Endothelial cell of umbilical vein (primary cell): ENCODE results near the gene ROBO4. TPM values are rescaled to one million over a fixed set of nuclear protein-coding genes. Genes with fewer than 3 reads are reported as not detected.

Source experiments
- BruUV-seq: library from RNA; stranded (reverse); fragments of 400-500 nt; replicated peaks from 2 replicates; lab custom pipeline; 2021; lab: Mats Ljungman, UMichigan
- CTCF ChIA-PET: fragments of 300-600, 350-600 bp; sonication (Branson Sonifier 250); formaldehyde crosslinking; loops from one replicate; lab custom pipeline; 2021; ENCODE audit warnings: antibody characterized with exemption, inconsistent platforms; lab: Charles Lee
- POLR2A ChIA-PET: fragments of 300-600, 350-600 bp; sonication (Branson Sonifier 250); formaldehyde crosslinking; loops from one replicate; lab custom pipeline; 2021; ENCODE audit warnings: antibody characterized with exemption, inconsistent platforms; lab: Charles Lee
- DNase-seq: peaks from one replicate; pipeline ENCODE4 v3.0.0-alpha.2; 2011; ENCODE audit warnings: low read depth, low spot score
- FAIRE-seq: peaks from 2 replicates; lab custom pipeline; 2011; peaks lifted over from hg19 to GRCh38; lab: Jason Lieb, UNC
- H2AFZ ChIP-seq: 2 replicates; pipeline ENCODE4 v1.6.0; 2012; ENCODE audit warnings: low read depth, low read length, control low read depth, inconsistent platforms
- H3K27ac ChIP-seq: 2 replicates; pipeline ENCODE4 v1.5.1; 2011; ENCODE audit warnings: low read depth, mild to moderate bottlenecking, control low read depth, low read length, moderate library complexity; ENCODE audit not compliant: insufficient read depth
- H3K27me3 ChIP-seq, 2 experiments: 2 replicates each; pipeline versions ENCODE4 v1.6.0 to v1.6.1; 2011; ENCODE audit warnings: low read length in 2 of 2, mixed read lengths in 1 of 2; ENCODE audit not compliant: control insufficient read depth in 2 of 2, insufficient read depth in 2 of 2
- H3K36me3 ChIP-seq, 2 experiments: 2 replicates in 1 of 2; 3 replicates in 1 of 2; pipeline ENCODE4 v1.5.1; 2011; ENCODE audit warnings: low read length in 2 of 2, mild to moderate bottlenecking in 1 of 2, moderate library complexity in 1 of 2; ENCODE audit not compliant: control insufficient read depth in 2 of 2, insufficient read depth in 2 of 2; ENCODE audit errors: extremely low read depth in 1 of 2
- H3K4me1 ChIP-seq: 3 replicates; pipeline ENCODE4 v1.5.1; 2011; ENCODE audit warnings: mild to moderate bottlenecking, low read length; ENCODE audit not compliant: control insufficient read depth, insufficient read depth; ENCODE audit errors: extremely low read depth
- H3K4me2 ChIP-seq: 2 replicates; pipeline ENCODE4 v1.6.1; 2011; ENCODE audit warnings: low read length, control low read depth, mixed read lengths; ENCODE audit not compliant: insufficient read depth
- H3K4me3 ChIP-seq, 3 experiments: fragments of 200-600 bp in 1 of 3; sonication (generic), shearing (Covaris generic) in 1 of 3; replicated peaks in 1 of 3; 2 replicates each; pipeline ENCODE4 v1.5.1; 2011 to 2016; ENCODE audit warnings: control low read depth in 3 of 3, low read length in 3 of 3, mild to moderate bottlenecking in 2 of 3, inconsistent platforms in 1 of 3, low read depth in 1 of 3, moderate library complexity in 1 of 3; ENCODE audit not compliant: insufficient read depth in 1 of 3
- H3K79me2 ChIP-seq: 2 replicates; pipeline ENCODE4 v1.6.0; 2012; ENCODE audit warnings: low read length, inconsistent platforms; ENCODE audit not compliant: control insufficient read depth, insufficient read depth
- H3K9ac ChIP-seq: replicated peaks from 2 replicates; pipeline ENCODE3; 2011; ENCODE audit warnings: low read length, control low read depth; ENCODE audit not compliant: insufficient read depth; ENCODE audit errors: extremely low read depth
- H3K9me1 ChIP-seq: replicated peaks from 3 replicates; pipeline ENCODE4 v1.6.0; 2011; ENCODE audit warnings: mild to moderate bottlenecking, low read length; ENCODE audit not compliant: control insufficient read depth, insufficient read depth; ENCODE audit errors: extremely low read depth
- H3K9me3 ChIP-seq: replicated peaks from 2 replicates; pipeline ENCODE4 v1.5.1; 2012; ENCODE audit warnings: low read length, inconsistent platforms; ENCODE audit not compliant: control insufficient read depth, insufficient read depth
- H4K20me1 ChIP-seq: replicated peaks from 2 replicates; pipeline ENCODE3; 2011; ENCODE audit warnings: mild to moderate bottlenecking, low read length; ENCODE audit not compliant: control insufficient read depth, insufficient read depth; ENCODE audit errors: extremely low read depth
- CTCF ChIP-seq, 2 donors: IDR thresholded peaks; 1 replicate in 1 of 2; 2 replicates in 1 of 2; pipeline ENCODE4 v1.5.1; 2011; ENCODE audit warnings: low read length in 2 of 2, mild to moderate bottlenecking in 2 of 2, moderate library complexity in 2 of 2, control low read depth in 1 of 2, inconsistent platforms in 1 of 2, low read depth in 1 of 2; ENCODE audit not compliant: insufficient read depth in 1 of 2; ENCODE audit errors: extremely low read depth in 1 of 2
- EZH2 ChIP-seq: IDR thresholded peaks from 2 replicates; pipeline ENCODE4 v1.6.1; 2012; ENCODE audit warnings: borderline replicate concordance, low read depth, mild to moderate bottlenecking, moderate library complexity, low read length, inconsistent platforms; ENCODE audit not compliant: severe bottlenecking
- FOS ChIP-seq: IDR thresholded peaks from 2 replicates; pipeline ENCODE4 v1.6.1; 2011; ENCODE audit warnings: mild to moderate bottlenecking, low read length, moderate library complexity, borderline replicate concordance; ENCODE audit not compliant: insufficient read depth
- GATA2 ChIP-seq: IDR thresholded peaks from 2 replicates; pipeline ENCODE4 v1.7.0; 2011; ENCODE audit warnings: low read depth, mild to moderate bottlenecking, moderate library complexity, mixed read lengths, low read length; ENCODE audit not compliant: insufficient read length, insufficient read depth
- JUN ChIP-seq: IDR thresholded peaks from 2 replicates; pipeline ENCODE4 v1.6.1; 2011; ENCODE audit warnings: borderline replicate concordance, low read depth; ENCODE audit not compliant: insufficient read length, insufficient read depth
- MAX ChIP-seq: IDR thresholded peaks from 2 replicates; pipeline ENCODE4 v1.6.1; 2011; ENCODE audit not compliant: insufficient read depth, insufficient read length
- MYC ChIP-seq: IDR thresholded peaks from one replicate; pipeline ENCODE4 v1.6.1; 2011; ENCODE audit warnings: mild to moderate bottlenecking, low read depth, low read length
- POLR2A ChIP-seq: IDR thresholded peaks from 2 replicates; pipeline ENCODE4 v1.6.1; 2012; ENCODE audit warnings: low read depth, mild to moderate bottlenecking, control low read depth, low read length
- POLR2AphosphoS5 ChIP-seq: IDR thresholded peaks from 2 replicates; pipeline ENCODE4 v1.6.1; 2012; ENCODE audit warnings: low read depth, mild to moderate bottlenecking, control low read depth, low read length, moderate library complexity; ENCODE audit not compliant: insufficient read depth
- dilution Hi-C: fragments of 300-500 bp; cut with MboI; formaldehyde crosslinking; loops from one replicate; pipeline ENCODE4 v1.15.0; 2019; ENCODE audit warnings: low sequenced_read_pairs; ENCODE audit not compliant: extremely low pct_ligation_motif_present
- intact Hi-C: fragments of 100-400 bp; cut with micrococcal nuclease; formaldehyde crosslinking; loops from one replicate; pipeline ENCODE4 v1.10.0; 2022
- polyA plus RNA-seq, 4 experiments: library from polyadenylated mRNA; depleted of rRNA in 3 of 4; stranded (reverse) in 3 of 4; unstranded in 1 of 4; fragments of >200 nt; gene quantifications; 2 replicates each; pipeline versions ENCODE4 v1.2.1 to v1.2.3, GENCODE V29; 2011 to 2012; ENCODE audit warnings: missing spikeins in 1 of 4
- total RNA-seq: library from RNA; stranded (reverse); gene quantifications from 2 replicates; pipeline ENCODE4 v1.2.3, GENCODE V29; 2021

The ROBO4 gene
- total and polyA plus RNA-seq, 2 donors (not counting 3 experiments of a cell fraction or from before 2014, with no cell fraction given): 260 to 474 TPM

DNA sequence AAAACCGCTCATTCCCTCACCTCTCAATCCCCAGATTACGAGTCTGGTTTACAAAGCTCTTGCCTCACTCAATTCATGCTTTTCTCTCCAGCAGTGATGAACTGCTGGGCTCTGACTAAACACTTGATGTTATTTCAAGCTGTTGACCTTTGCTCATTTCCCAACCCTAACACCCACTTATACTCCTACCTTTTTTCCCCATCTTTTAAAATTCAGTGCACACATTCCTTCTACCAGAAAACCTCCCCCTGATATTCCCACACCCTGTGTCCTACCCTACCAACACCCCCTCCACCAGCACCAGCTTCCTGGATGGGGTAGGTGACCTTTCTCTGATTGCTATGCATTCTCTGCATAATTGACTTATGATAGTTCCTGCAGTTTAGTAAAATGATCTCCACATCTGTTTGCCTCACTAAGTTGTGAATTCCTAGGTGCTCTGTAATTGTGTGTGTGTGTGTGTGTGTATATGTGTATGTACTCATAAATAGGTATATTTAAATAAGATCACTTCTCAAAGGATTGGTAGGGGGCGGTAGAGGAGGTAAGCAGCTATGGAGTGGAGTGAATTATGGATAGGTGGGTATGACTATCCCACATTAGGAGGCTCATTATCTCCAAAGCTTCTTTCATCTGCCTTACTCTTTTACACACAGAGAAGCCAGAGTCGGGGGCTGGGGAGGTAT lies 37.3 kb upstream of the ROBO4 start:
- Histone ChIP-seq H3K27me3 (peaks cover 0 to 3% of the 10 kb centered on the region in 2 experiments), H2AFZ (no peak overlapping the region), H3K4me2 (no peak overlapping the region), H3K9me1 (no peaks in the 10 kb centered on the region), H3K4me1 (peaks cover 6% of the 10 kb centered on the region), H3K9ac (no peak overlapping the region), H3K79me2 (no peaks in the 10 kb centered on the region), H3K9me3 (no peaks in the 10 kb centered on the region), H3K4me3 (no peak overlapping the region), H4K20me1 (no peaks in the 10 kb centered on the region), H3K36me3 (no peaks in the 10 kb centered on the region), H3K27ac (no peak overlapping the region)
- ChIA-PET POLR2A (interaction anchor here (1.6 kb wide), 1 partner anchor 19 kb away, joined by 3 read pairs; the partner anchor contains the start of gene CCDC15), CTCF (interaction anchor here (0.7 to 3.2 kb wide), 6 partner anchors 8 to 59 kb away, joined by 3 to 19 read pairs (median 6); no protein-coding TSS in a partner anchor)
- no TSS peak for BruUV-seq
- DNase-seq (peak; percentile 35), FAIRE-seq (no peak)
- dilution Hi-C loops: no loop called here
- intact Hi-C loops: loop anchor here (2.0 kb wide), 1 partner anchor 18 kb away; no protein-coding TSS in a partner anchor
- no peak for TF ChIP-seq POLR2AphosphoS5
- TF ChIP-seq CTCF (IDR thresholded peaks at IDR 0.05; ENCODE audit: extremely low read depth in 1 of 2, insufficient read depth in 1 of 2, low read depth in 1 of 2, low read length in 2 of 2): no peak
- TF ChIP-seq MYC: no peak
- no peak for TF ChIP-seq GATA2
- TF ChIP-seq MAX: no peak
- TF ChIP-seq EZH2: no peak
- TF ChIP-seq JUN: no peak
- TF ChIP-seq FOS: no peak
- no peak for TF ChIP-seq POLR2A
